ENCODE measurements around the gene ZNF460. TPM values are rescaled to one million over a fixed set of nuclear protein-coding genes. Genes with fewer than 3 reads are reported as not detected.
A peak's percentile ranks its signal among the peaks of the same experiment; 100 is the strongest.

ZNF460 gene
- total RNA-seq, 1 experiment from 2014 or later, result 65.9 TPM

GRCh38 chr19:57319869-57320179 lies 39.5 kb downstream of the ZNF460 start:
- Mint-ChIP-seq H3K9me3 (no peaks in the 10 kb centered on the region), H3K36me3 (ENCODE audit: insufficient read depth in 1 of 3, low read depth in 3 of 3) (peaks cover under 1 to 13% (median 10%) of the 10 kb centered on the region in 3 experiments), H3K4me3 (peak overlapping the region; percentile 80 to 90), H3K27me3 (ENCODE audit: low read depth) (peaks cover 19% of the 10 kb centered on the region), H3K27ac (peak overlapping the region; percentile 84 to 99 (median 94)), H3K4me1 (peaks cover 23 to 31% of the 10 kb centered on the region in 2 experiments)
- no peak overlapping the region for H3K18ac ChIP-seq (ENCODE audit: insufficient read length, low read depth, low read length)
- peaks cover 2% of the 10 kb centered on the region; the same call in 1 of the 2 replicates for H3K79me2 ChIP-seq (ENCODE audit: insufficient read depth, low read length)
- no peaks in the 10 kb centered on the region for H3K9me3 ChIP-seq (ENCODE audit: control insufficient read depth, low read depth, low read length)
- H2AFZ ChIP-seq (ENCODE audit: low read length), result no peak overlapping the region
- H2AK5ac ChIP-seq (ENCODE audit: insufficient read length, low read length), result no peak overlapping the region
- TF ChIP-seq, protein P1, sequence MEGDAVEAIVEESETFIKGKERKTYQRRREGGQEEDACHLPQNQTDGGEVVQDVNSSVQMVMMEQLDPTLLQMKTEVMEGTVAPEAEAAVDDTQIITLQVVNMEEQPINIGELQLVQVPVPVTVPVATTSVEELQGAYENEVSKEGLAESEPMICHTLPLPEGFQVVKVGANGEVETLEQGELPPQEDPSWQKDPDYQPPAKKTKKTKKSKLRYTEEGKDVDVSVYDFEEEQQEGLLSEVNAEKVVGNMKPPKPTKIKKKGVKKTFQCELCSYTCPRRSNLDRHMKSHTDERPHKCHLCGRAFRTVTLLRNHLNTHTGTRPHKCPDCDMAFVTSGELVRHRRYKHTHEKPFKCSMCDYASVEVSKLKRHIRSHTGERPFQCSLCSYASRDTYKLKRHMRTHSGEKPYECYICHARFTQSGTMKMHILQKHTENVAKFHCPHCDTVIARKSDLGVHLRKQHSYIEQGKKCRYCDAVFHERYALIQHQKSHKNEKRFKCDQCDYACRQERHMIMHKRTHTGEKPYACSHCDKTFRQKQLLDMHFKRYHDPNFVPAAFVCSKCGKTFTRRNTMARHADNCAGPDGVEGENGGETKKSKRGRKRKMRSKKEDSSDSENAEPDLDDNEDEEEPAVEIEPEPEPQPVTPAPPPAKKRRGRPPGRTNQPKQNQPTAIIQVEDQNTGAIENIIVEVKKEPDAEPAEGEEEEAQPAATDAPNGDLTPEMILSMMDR (conservative IDR thresholded peaks at IDR 0.05), result no peak
- H2BK5ac ChIP-seq (ENCODE audit: insufficient read length, low read length), result no peak overlapping the region
- no peak overlapping the region for H2BK20ac ChIP-seq (ENCODE audit: low read depth, low read length, poor library complexity, severe bottlenecking)
- no peak overlapping the region for H4K5ac ChIP-seq (ENCODE audit: insufficient read length, low read depth, low read length)
- H3K4ac ChIP-seq (ENCODE audit: low read depth, low read length), result no peak overlapping the region
- no peaks in the 10 kb centered on the region for H3K27me3 ChIP-seq (ENCODE audit: insufficient read depth, low read length)
- H3T11ph ChIP-seq (ENCODE audit: low read length), result no peak overlapping the region
- no peak overlapping the region for H4K8ac ChIP-seq (replicated peaks; ENCODE audit: insufficient read length, low read depth, low read length)
- no peak for DNase-seq
- WGBS (ENCODE audit: extremely low coverage, insufficient read length, low lambda C conversion rate), result no CpG with 5 or more reads among the region's 1 CpG
- no peaks in the 10 kb centered on the region for H4K20me1 ChIP-seq (ENCODE audit: control insufficient read depth, insufficient read depth, insufficient read length)
- H3K56ac ChIP-seq (ENCODE audit: insufficient read length, low read depth, low read length), result no peak overlapping the region
- H4K91ac ChIP-seq (ENCODE audit: insufficient read length, low read depth, low read length), result no peak overlapping the region
- no peak overlapping the region for H2BK120ac ChIP-seq (ENCODE audit: low read depth, low read length, poor library complexity, severe bottlenecking)
- H3K79me1 ChIP-seq (ENCODE audit: insufficient read depth, low read depth, low read length, poor library complexity, severe bottlenecking), result no peaks in the 10 kb centered on the region
- H3K14ac ChIP-seq (ENCODE audit: insufficient read depth, low read length), result no peak overlapping the region
- peak overlapping the region; percentile 63 for H3K9ac ChIP-seq (ENCODE audit: extremely low read depth, insufficient read length, low read length)
- H3K4me2 ChIP-seq (ENCODE audit: insufficient read depth, insufficient read length, low read length), result peak overlapping the region; percentile 56
- H3K23me2 ChIP-seq (ENCODE audit: insufficient read length, low read depth, low read length, poor library complexity, severe bottlenecking), result no peaks in the 10 kb centered on the region
- no peak overlapping the region for H3K27ac ChIP-seq (ENCODE audit: insufficient read length, low read depth, low read length)
- no peak overlapping the region for H2BK15ac ChIP-seq (ENCODE audit: low read depth, low read length)
- no peaks in the 10 kb centered on the region for H3K4me1 ChIP-seq (ENCODE audit: insufficient read depth, low read length)
- H2BK12ac ChIP-seq (ENCODE audit: insufficient read length, low read depth, low read length), result no peak overlapping the region
- H3K23ac ChIP-seq (ENCODE audit: insufficient read length, low read depth, low read length), result no peak overlapping the region
